H1 (cell line): ENCODE measurements around the gene ARL3. TPM values are rescaled to one million over a fixed set of nuclear protein-coding genes. Genes with fewer than 3 reads are reported as not detected.

Experiments
- CTCF ChIA-PET: fragments of 300-600 bp; sonication (Branson Sonifier 250); formaldehyde crosslinking; loops from one replicate; lab custom pipeline; 2021; ENCODE audit not compliant: partially characterized antibody; lab: Charles Lee
- POLR2A ChIA-PET: fragments of 300-600 bp; sonication (Branson Sonifier 250); formaldehyde crosslinking; loops from one replicate; lab custom pipeline; 2021; ENCODE audit warnings: inconsistent platforms; ENCODE audit not compliant: partially characterized antibody; lab: Charles Lee
- DNase-seq, 2 experiments: peaks; one replicate each; pipeline versions ENCODE4 v3.0.0 to v3.0.0-alpha.2; 2010 to 2022; ENCODE audit warnings: low spot score in 2 of 2, low read depth in 1 of 2, mixed read lengths in 1 of 2
- FAIRE-seq: peaks from 2 replicates; lab custom pipeline; 2011; peaks lifted over from hg19 to GRCh38; lab: Jason Lieb, UNC
- H2AFZ ChIP-seq: 2 replicates; pipeline ENCODE4 v1.8.1; 2012; ENCODE audit warnings: low read length, inconsistent platforms
- H2AK5ac ChIP-seq: 2 replicates; pipeline ENCODE4 v1.6.1; 2013; ENCODE audit warnings: low read depth, low read length
- H2BK120ac ChIP-seq: replicated peaks from 2 replicates; pipeline ENCODE3; 2013; ENCODE audit warnings: low read depth, low read length, inconsistent platforms
- H2BK12ac ChIP-seq: 2 replicates; pipeline ENCODE4 v1.6.1; 2013; ENCODE audit warnings: low read depth, low read length
- H2BK15ac ChIP-seq: 2 replicates; pipeline ENCODE4 v1.6.1; 2013; ENCODE audit warnings: low read length
- H2BK20ac ChIP-seq: 2 replicates; pipeline ENCODE4 v1.6.1; 2013; ENCODE audit warnings: low read length
- H2BK5ac ChIP-seq: 2 replicates; pipeline ENCODE4 v1.6.1; 2013; ENCODE audit warnings: low read depth, low read length
- H3K14ac ChIP-seq: 2 replicates; pipeline ENCODE4 v1.6.1; 2013; ENCODE audit warnings: inconsistent platforms; ENCODE audit not compliant: insufficient read length
- H3K18ac ChIP-seq: 2 replicates; pipeline ENCODE4 v1.6.1; 2013; ENCODE audit warnings: low read length; ENCODE audit errors: extremely low read depth
- H3K23ac ChIP-seq: 2 replicates; pipeline ENCODE4 v1.6.1; 2013; ENCODE audit warnings: inconsistent platforms; ENCODE audit not compliant: insufficient read length
- H3K23me2 ChIP-seq: 2 replicates; pipeline ENCODE4 v1.6.1; 2013; ENCODE audit warnings: low read depth, low read length
- H3K27ac ChIP-seq: 2 replicates; pipeline ENCODE4 v1.6.1; 2011; ENCODE audit warnings: low read depth, low read length, inconsistent platforms
- H3K27me3 ChIP-seq, 4 experiments: replicated peaks in 1 of 4; 1 replicate in 1 of 4; 2 replicates in 3 of 4; pipeline versions ENCODE4 v1.6.1 to v1.8.1; 2011 to 2013; ENCODE audit warnings: low read length in 3 of 4, mild to moderate bottlenecking in 3 of 4, inconsistent platforms in 2 of 4, mixed read lengths in 2 of 4, moderate library complexity in 1 of 4; ENCODE audit not compliant: control insufficient read depth in 3 of 4, insufficient read depth in 3 of 4; ENCODE audit errors: extremely low read depth in 1 of 4
- H3K36me3 ChIP-seq, 4 experiments: 2 replicates each; pipeline versions ENCODE4 v1.6.1 to v1.8.1; 2011 to 2013; ENCODE audit warnings: mild to moderate bottlenecking in 4 of 4, low read length in 3 of 4, moderate library complexity in 2 of 4, control low read depth in 1 of 4, inconsistent platforms in 1 of 4; ENCODE audit not compliant: insufficient read depth in 4 of 4, control insufficient read depth in 2 of 4
- H3K4ac ChIP-seq: replicated peaks from 2 replicates; pipeline ENCODE3; 2013; ENCODE audit warnings: low read length, low read depth, mixed read lengths, inconsistent platforms; ENCODE audit not compliant: insufficient read length
- H3K4me1 ChIP-seq, 4 experiments: replicated peaks in 1 of 4; 1 replicate in 1 of 4; 2 replicates in 3 of 4; pipeline versions ENCODE4 v1.6.1 to v1.8.1; 2011 to 2013; ENCODE audit warnings: low read length in 3 of 4, inconsistent platforms in 2 of 4, mixed read lengths in 1 of 4; ENCODE audit not compliant: insufficient read depth in 4 of 4, control insufficient read depth in 3 of 4
- H3K4me2 ChIP-seq, 2 experiments: 2 replicates each; pipeline versions ENCODE4 v1.6.1 to v1.8.1; 2011 to 2013; ENCODE audit warnings: low read depth in 2 of 2, low read length in 2 of 2, control low read depth in 1 of 2, inconsistent platforms in 1 of 2, mild to moderate bottlenecking in 1 of 2; ENCODE audit not compliant: insufficient read depth in 1 of 2
- H3K4me3 ChIP-seq, 4 experiments: fragments of 200-600, 300-600 bp in 1 of 4; sonication (generic), shearing (Covaris generic), sonication (Bioruptor Twin) in 1 of 4; 2 replicates each; pipeline versions ENCODE4 v1.5.1 to v1.8.1; 2011 to 2016; ENCODE audit warnings: low read length in 4 of 4, low read depth in 3 of 4, control low read depth in 2 of 4, inconsistent platforms in 2 of 4, mild to moderate bottlenecking in 2 of 4, mixed read lengths in 1 of 4, moderate library complexity in 1 of 4; ENCODE audit not compliant: insufficient read depth in 2 of 4; ENCODE audit errors: extremely low read depth in 1 of 4
- H3K56ac ChIP-seq: replicated peaks from 2 replicates; pipeline ENCODE3; 2013; ENCODE audit warnings: low read depth, mild to moderate bottlenecking, mixed read lengths, low read length, inconsistent platforms; ENCODE audit not compliant: insufficient read length
- H3K79me1 ChIP-seq: 2 replicates; pipeline ENCODE4 v1.6.1; 2013; ENCODE audit warnings: low read depth, low read length, control low read depth
- H3K79me2 ChIP-seq, 2 experiments: 2 replicates each; pipeline versions ENCODE4 v1.6.1 to v1.8.1; 2012 to 2013; ENCODE audit warnings: low read length in 2 of 2, mild to moderate bottlenecking in 2 of 2, inconsistent platforms in 1 of 2; ENCODE audit not compliant: insufficient read depth in 2 of 2, control insufficient read depth in 1 of 2
- H3K9ac ChIP-seq, 4 experiments: replicated peaks in 1 of 4; 1 replicate in 1 of 4; 2 replicates in 3 of 4; pipeline versions ENCODE4 v1.6.1 to v1.8.1; 2011 to 2013; ENCODE audit warnings: low read depth in 3 of 4, low read length in 3 of 4, control low read depth in 2 of 4, mild to moderate bottlenecking in 2 of 4, moderate library complexity in 2 of 4, inconsistent platforms in 1 of 4; ENCODE audit errors: extremely low read depth in 1 of 4
- H3K9me3 ChIP-seq, 2 experiments: 2 replicates each; pipeline versions ENCODE4 v1.6.1 to v1.8.1; 2012 to 2013; ENCODE audit warnings: mild to moderate bottlenecking in 2 of 2, moderate library complexity in 2 of 2, control low read depth in 1 of 2, inconsistent platforms in 1 of 2, low read depth in 1 of 2, low read length in 1 of 2, mixed read lengths in 1 of 2; ENCODE audit not compliant: insufficient read depth in 2 of 2
- H4K20me1 ChIP-seq, 2 experiments: replicated peaks in 1 of 2; 2 replicates each; pipeline versions ENCODE3 to v1.8.1; 2011 to 2013; ENCODE audit warnings: inconsistent platforms in 2 of 2, low read length in 2 of 2, mild to moderate bottlenecking in 1 of 2; ENCODE audit not compliant: insufficient read depth in 2 of 2, control insufficient read depth in 1 of 2
- H4K5ac ChIP-seq: 2 replicates; pipeline ENCODE4 v1.6.1; 2013; ENCODE audit warnings: low read length, low read depth, mixed read lengths, inconsistent platforms; ENCODE audit not compliant: insufficient read length
- H4K8ac ChIP-seq: 2 replicates; pipeline ENCODE4 v1.8.0; 2013; ENCODE audit warnings: mild to moderate bottlenecking, moderate library complexity, low read length, inconsistent platforms; ENCODE audit not compliant: insufficient read depth; ENCODE audit errors: extremely low read depth
- H4K91ac ChIP-seq: replicated peaks from 2 replicates; pipeline ENCODE3; 2013; ENCODE audit warnings: low read length, mixed read lengths, inconsistent platforms; ENCODE audit not compliant: insufficient read length
- BACH1 ChIP-seq: IDR thresholded peaks from 2 replicates; pipeline ENCODE4 v1.6.1; 2012; ENCODE audit warnings: low read length, improper control_type of control experiment
- CHD1 ChIP-seq: IDR thresholded peaks from 2 replicates; pipeline ENCODE4 v1.6.1; 2012; ENCODE audit warnings: low read depth, low read length, improper control_type of control experiment
- KDM4A ChIP-seq: IDR thresholded peaks from one replicate; pipeline ENCODE4 v1.7.1; 2012; ENCODE audit warnings: low read depth, mild to moderate bottlenecking, moderate library complexity, low read length, inconsistent platforms; ENCODE audit not compliant: severe bottlenecking
- NRF1 ChIP-seq: IDR thresholded peaks from 2 replicates; pipeline ENCODE4 v1.6.1; 2011; ENCODE audit warnings: mild to moderate bottlenecking, low read depth, low read length, improper control_type of control experiment
- POLR2AphosphoS5 ChIP-seq: IDR thresholded peaks from 2 replicates; pipeline ENCODE4 v1.6.1; 2011; ENCODE audit warnings: low read depth, low read length
- SAP30 ChIP-seq: fragments of 300-600 bp; sonication (generic); IDR thresholded peaks from 2 replicates; pipeline ENCODE4 v1.7.1; 2012; ENCODE audit warnings: low read length, moderate library complexity, mild to moderate bottlenecking, inconsistent platforms; ENCODE audit not compliant: insufficient read depth, insufficient replicate concordance
- SIX5 ChIP-seq: IDR thresholded peaks from 2 replicates; pipeline ENCODE4 v1.6.1; 2011; ENCODE audit warnings: mild to moderate bottlenecking, low read depth, low read length
- SP4 ChIP-seq: IDR thresholded peaks from 2 replicates; pipeline ENCODE4 v1.6.1; 2012; ENCODE audit warnings: low read length, inconsistent platforms
- TCF12 ChIP-seq: IDR thresholded peaks from 2 replicates; pipeline ENCODE4 v1.6.1; 2011; ENCODE audit warnings: low read depth, mild to moderate bottlenecking, low read length
- ZNF274 ChIP-seq: IDR thresholded peaks from 2 replicates; pipeline ENCODE4 v1.7.0; 2012; ENCODE audit warnings: low read length, borderline replicate concordance; ENCODE audit errors: extremely low read depth
- WGBS, 2 experiments: shearing (Covaris generic) in 1 of 2; methylation state at CpG; one replicate each; pipeline versions ENCODE4 v1.1.6 to v1.1.7; 2013 to 2015; ENCODE audit warnings: low lambda C conversion rate in 2 of 2, mixed read lengths in 2 of 2, inconsistent platforms in 1 of 2, low coverage in 1 of 2, missing lambda C conversion rate in 1 of 2; ENCODE audit not compliant: insufficient replicate concordance in 2 of 2, insufficient coverage in 1 of 2, insufficient read length in 1 of 2; ENCODE audit errors: extremely low coverage in 1 of 2, missing lambda C conversion rate in 1 of 2; 5-methylcytosine and 5-hydroxymethylcytosine counted together
- polyA plus RNA-seq, 7 experiments: library from polyadenylated mRNA; depleted of rRNA in 3 of 7; stranded (reverse) in 5 of 7; unstranded in 2 of 7; fragments of >200 nt in 5 of 7; fragments of 200-250 nt in 2 of 7; gene quantifications; 1 replicate in 5 of 7; 2 replicates in 1 of 7; 4 replicates in 1 of 7; pipeline versions ENCODE4 v1.2.1 to v1.2.3, GENCODE V29; 2011 to 2013; ENCODE audit warnings: missing spikeins in 2 of 7, mixed read lengths in 2 of 7
- total RNA-seq: library from RNA; stranded (reverse); fragmentation: NEBNext Ultra II Directional; extraction: Animal tissue kit (Norgen Biotek cat#: 25700); gene quantifications from 2 replicates; pipeline ENCODE4 v1.2.1, GENCODE V29; 2021
- TF ChIP-seq, protein P1 (sequence below): IDR thresholded peaks from 2 replicates; pipeline ENCODE4 v1.6.1; 2011; ENCODE audit warnings: low read depth, mild to moderate bottlenecking, low read length; ENCODE audit not compliant: insufficient read depth

ARL3 gene
- total and polyA plus RNA-seq, 2 of the 8 experiments (the other 6 are each of a cell fraction or from before 2014, with no cell fraction given), result 8.8 to 16.2 TPM

- H3K23me2 ChIP-seq, result peaks cover 30% of the 10 kb centered on the region; the same call in 1 of the 2 replicates
- H3K27ac ChIP-seq, result no peak overlapping the region
- H4K20me1 ChIP-seq, result peaks cover 17 to 23% of the 10 kb centered on the region in 2 experiments
- H2BK15ac ChIP-seq, result peak overlapping the region; percentile 100; the same call in 1 of the 2 replicates
- no peak overlapping the region for H2AFZ ChIP-seq
- no peak overlapping the region for H3K23ac ChIP-seq
- H2BK20ac ChIP-seq, result no peak overlapping the region
- no peak overlapping the region; the same call in 1 of the 2 replicates for H2AK5ac ChIP-seq
- no peaks in the 10 kb centered on the region; a peak in 1 of 8 replicates for H3K36me3 ChIP-seq
- no peak overlapping the region for H4K5ac ChIP-seq
- FAIRE-seq (no peak), DNase-seq (peak; percentile 56 to 86)
- H3K4ac ChIP-seq, result peak overlapping the region; percentile 100
- H3K18ac ChIP-seq, result peak overlapping the region; percentile 93; the same call in 1 of the 2 replicates
- H2BK5ac ChIP-seq, result peak overlapping the region; percentile 75
- POLR2A ChIA-PET, result interaction anchor here (0.6 to 4.1 kb wide), 22 partner anchors 9 to 523 kb away, joined by 3 to 34 read pairs (median 5); partner anchors contain the start of genes ARL3, AS3MT, C10orf95 and SFXN2
- peak overlapping the region; percentile 33 for H3K56ac ChIP-seq
- H4K91ac ChIP-seq, result peak overlapping the region; percentile 98
- H3K79me2 ChIP-seq, result peaks cover 0 to 49% of the 10 kb centered on the region in 2 experiments; a peak in 2 of 4 replicates
- peaks cover 6 to 36% (median 29%) of the 10 kb centered on the region in 4 experiments for H3K4me1 ChIP-seq
- peak overlapping the region; percentile 36 to 92 (median 84) for H3K4me3 ChIP-seq
- H3K9me3 ChIP-seq, result no peaks in the 10 kb centered on the region
- peak overlapping the region; percentile 92 for H4K8ac ChIP-seq
- peak overlapping the region; percentile 70 to 96 for H3K4me2 ChIP-seq
- H3K14ac ChIP-seq, result no peak overlapping the region
- peak overlapping the region; percentile 33 for H2BK120ac ChIP-seq
- peak overlapping the region; percentile 11; the same call in 1 of the 2 replicates for H2BK12ac ChIP-seq
- no peaks in the 10 kb centered on the region for H3K27me3 ChIP-seq
- H3K9ac ChIP-seq, result peak overlapping the region in 3 of 4 experiments; percentile 50 to 73 (median 72); a peak in 5 of 7 replicates
- peaks cover 24% of the 10 kb centered on the region for H3K79me1 ChIP-seq
- 1% methylated on average over 56 of the region's 62 CpGs; no CpG with 5 or more reads in 1 of the 2 experiments for WGBS, 2 experiments
- CTCF ChIA-PET, result interaction anchor here (0.6 to 4.6 kb wide), 31 partner anchors 9 to 1357 kb away, joined by 3 to 33 read pairs (median 4); no protein-coding TSS in a partner anchor
- TF ChIP-seq BACH1, result peak; percentile 4; the same call in 1 of the 2 replicates
- no peak for TF ChIP-seq SAP30
- no peak for TF ChIP-seq NRF1
- TF ChIP-seq SP4, result no peak
- TF ChIP-seq CHD1, result no peak
- TF ChIP-seq, protein P1, sequence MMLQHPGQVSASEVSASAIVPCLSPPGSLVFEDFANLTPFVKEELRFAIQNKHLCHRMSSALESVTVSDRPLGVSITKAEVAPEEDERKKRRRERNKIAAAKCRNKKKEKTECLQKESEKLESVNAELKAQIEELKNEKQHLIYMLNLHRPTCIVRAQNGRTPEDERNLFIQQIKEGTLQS, result no peak
- TF ChIP-seq POLR2AphosphoS5, result 0 out of 2 replicates have a peak, but pooled peaks have one; percentile 63
- peak; percentile 77 for TF ChIP-seq KDM4A
- TF ChIP-seq SIX5, result no peak
- TF ChIP-seq TCF12, result peak; percentile 86; the same call in 1 of the 2 replicates
- no peak for TF ChIP-seq ZNF274
Observed at GRCh38 chr10:102644646-102645387, 69.4 kb downstream of the ARL3 start.
